Cardiac muscle cell (in vitro differentiated cells and primary cell): ENCODE results near the gene KCTD12. TPM values are rescaled to one million over a fixed set of nuclear protein-coding genes. Genes with fewer than 3 reads are reported as not detected.

Source experiments
- DNase-seq, 2 donors: peaks; one replicate each; pipeline versions ENCODE4 v3.0.0 to v3.0.0-alpha.2; 2010 to 2017; ENCODE audit warnings: low read depth in 1 of 2, low spot score in 1 of 2
- H3K27ac ChIP-seq: fragments of 200-600 bp; sonication (generic); 2 replicates; pipeline ENCODE4 v1.5.1; 2016
- H3K27me3 ChIP-seq: fragments of 200-600 bp; sonication (generic); 2 replicates; pipeline ENCODE4 v1.6.0; 2016; ENCODE audit warnings: control low read depth
- H3K36me3 ChIP-seq: fragments of 200-600 bp; sonication (generic); 2 replicates; pipeline ENCODE4 v1.5.1; 2016; ENCODE audit warnings: control low read depth
- H3K4me1 ChIP-seq: fragments of 200-600 bp; sonication (generic); 2 replicates; pipeline ENCODE4 v1.8.1; 2017; ENCODE audit warnings: low read depth, mild to moderate bottlenecking, mixed run types
- H3K4me3 ChIP-seq: fragments of 200-600 bp; sonication (generic); 2 replicates; pipeline ENCODE4 v1.5.1; 2016; ENCODE audit warnings: mild to moderate bottlenecking
- H3K9me3 ChIP-seq: fragments of 200-600 bp; sonication (generic); 2 replicates; pipeline ENCODE4 v1.5.1; 2017; ENCODE audit warnings: low read depth, mild to moderate bottlenecking, control low read depth
- CTCF ChIP-seq: IDR thresholded peaks from 2 replicates; pipeline ENCODE4 v1.5.1; 2012; ENCODE audit warnings: low read depth, mild to moderate bottlenecking, low read length
- polyA plus RNA-seq: library from polyadenylated mRNA; unstranded; fragments of >200 nt; fragmentation: Nextera tagmentation; extraction: Ambion mirVana; gene quantifications from 2 replicates; pipeline ENCODE4 v1.2.1, GENCODE V29; 2016
- total RNA-seq: library from RNA; depleted of rRNA; stranded (reverse); fragments of >200 nt; gene quantifications from 2 replicates; pipeline ENCODE4 v1.2.3, GENCODE V29; 2016

The KCTD12 gene
- total and polyA plus RNA-seq, 2 experiments from 2014 or later, result 40.0 to 242 TPM

- Histone ChIP-seq H3K4me3 (peak overlapping the region; percentile 94), H3K27ac (no peak overlapping the region), H3K9me3 (no peaks in the 10 kb centered on the region), H3K27me3 (no peaks in the 10 kb centered on the region), H3K4me1 (peaks cover 21% of the 10 kb centered on the region), H3K36me3 (peaks cover 2% of the 10 kb centered on the region)
- no peak for TF ChIP-seq CTCF
- no peak for DNase-seq
These were observed 3.0 kb downstream of the KCTD12 start for GRCh38 chr13:76883236-76883635.

GRCh38 chr13:76882431-76882830, 3.8 kb downstream of the KCTD12 start:
- no peaks in the 10 kb centered on the region for H3K9me3 ChIP-seq
- no peak for TF ChIP-seq CTCF
- H3K27me3 ChIP-seq, result no peaks in the 10 kb centered on the region
- H3K27ac ChIP-seq, result no peak overlapping the region
- peak in 1 of 2 donors; percentile 76 for DNase-seq
- H3K4me3 ChIP-seq, result peak overlapping the region; percentile 94
- peaks cover 13% of the 10 kb centered on the region for H3K4me1 ChIP-seq
- peaks cover 2% of the 10 kb centered on the region for H3K36me3 ChIP-seq

- H3K27me3 ChIP-seq, result no peaks in the 10 kb centered on the region
- TF ChIP-seq CTCF, result no peak
- peaks cover 13% of the 10 kb centered on the region for H3K4me1 ChIP-seq
- peaks cover 2% of the 10 kb centered on the region for H3K36me3 ChIP-seq
- peak overlapping the region; percentile 38 for H3K27ac ChIP-seq
- H3K9me3 ChIP-seq, result no peaks in the 10 kb centered on the region
- H3K4me3 ChIP-seq, result no peak overlapping the region
- DNase-seq, result no peak
These were observed 6.3 kb downstream of the KCTD12 start for GRCh38 chr13:76879883-76880270.

GRCh38 chr13:76879203-76879882, 6.9 kb downstream of the KCTD12 start:
- H3K4me1 ChIP-seq, result peaks cover 13% of the 10 kb centered on the region
- H3K4me3 ChIP-seq, result no peak overlapping the region
- DNase-seq, result peak in 1 of 2 donors; percentile 93
- H3K27me3 ChIP-seq, result no peaks in the 10 kb centered on the region
- H3K27ac ChIP-seq, result peak overlapping the region; percentile 38
- TF ChIP-seq CTCF, result no peak
- peaks cover 2% of the 10 kb centered on the region for H3K36me3 ChIP-seq
- no peaks in the 10 kb centered on the region for H3K9me3 ChIP-seq

- DNase-seq, result no peak
- H3K4me3 ChIP-seq, result no peak overlapping the region
- TF ChIP-seq CTCF, result no peak
- peaks cover 2% of the 10 kb centered on the region for H3K36me3 ChIP-seq
- H3K9me3 ChIP-seq, result no peaks in the 10 kb centered on the region
- no peak overlapping the region for H3K27ac ChIP-seq
- H3K27me3 ChIP-seq, result no peaks in the 10 kb centered on the region
- peaks cover 12% of the 10 kb centered on the region for H3K4me1 ChIP-seq
These were observed 8.2 kb downstream of the KCTD12 start for GRCh38 chr13:76878043-76878442.
